Skeletal muscle tissue (tissue), 4 donors: ENCODE data around the gene GYG1. TPM values are rescaled to one million over a fixed set of nuclear protein-coding genes. Genes with fewer than 3 reads are reported as not detected.

ENCODE experiments used
- H3K27ac ChIP-seq: one replicate; pipeline ENCODE4 v1.7.0; 2013; ENCODE audit warnings: mild to moderate bottlenecking, low read depth, low read length, inconsistent platforms
- H3K27me3 ChIP-seq, 3 donors: one replicate each; pipeline ENCODE4 v1.7.0; 2013; ENCODE audit warnings: low read length in 3 of 3; ENCODE audit not compliant: control insufficient read depth in 3 of 3, insufficient read depth in 3 of 3
- H3K36me3 ChIP-seq, 3 donors: one replicate each; pipeline ENCODE4 v1.7.0; 2013; ENCODE audit warnings: low read length in 3 of 3; ENCODE audit not compliant: control insufficient read depth in 3 of 3, insufficient read depth in 3 of 3
- H3K4me1 ChIP-seq, 3 donors: one replicate each; pipeline ENCODE4 v1.7.0; 2013; ENCODE audit warnings: low read length in 3 of 3, mild to moderate bottlenecking in 3 of 3; ENCODE audit not compliant: control insufficient read depth in 3 of 3, insufficient read depth in 3 of 3
- H3K4me3 ChIP-seq, 3 donors: one replicate each; pipeline ENCODE4 v1.7.0; 2013; ENCODE audit warnings: low read length in 3 of 3
- H3K9ac ChIP-seq, 3 donors: one replicate each; pipeline ENCODE4 v1.7.0; 2013; ENCODE audit warnings: low read length in 3 of 3, mild to moderate bottlenecking in 3 of 3, moderate library complexity in 2 of 3, low read depth in 1 of 3
- H3K9me3 ChIP-seq, 3 donors: one replicate each; pipeline ENCODE4 v1.7.0; 2013; ENCODE audit warnings: low read length in 3 of 3; ENCODE audit not compliant: control insufficient read depth in 3 of 3
- total RNA-seq: library from RNA; depleted of rRNA; stranded (reverse); fragments of >200 nt; gene quantifications from one replicate; pipeline ENCODE4 v1.2.3, GENCODE V29; 2014
- donor health status: Osteomylitis.

Gene GYG1
- total RNA-seq, 1 donor from 2014 or later, result 62.6 TPM

GRCh38 chr3:149021830-149022229 is 30.5 kb downstream of the GYG1 start:
- Histone ChIP-seq H3K4me3 (no peak overlapping the region), H3K4me1 (peaks cover 36 to 54% (median 44%) of the 10 kb centered on the region in 3 donors), H3K27ac (peak overlapping the region; percentile 0), H3K9me3 (no peaks in the 10 kb centered on the region), H3K9ac (peak overlapping the region in 1 of 3 donors; percentile 4), H3K27me3 (no peaks in the 10 kb centered on the region), H3K36me3 (peaks cover 18 to 48% (median 34%) of the 10 kb centered on the region in 3 donors)

GRCh38 chr3:149023951-149024350 is 32.6 kb downstream of the GYG1 start:
- Histone ChIP-seq H3K4me3 (no peak overlapping the region), H3K27ac (no peak overlapping the region), H3K27me3 (no peaks in the 10 kb centered on the region), H3K36me3 (peaks cover 23 to 46% (median 40%) of the 10 kb centered on the region in 3 donors), H3K9ac (no peak overlapping the region), H3K4me1 (peaks cover 23 to 40% (median 28%) of the 10 kb centered on the region in 3 donors), H3K9me3 (no peaks in the 10 kb centered on the region)

GRCh38 chr3:149026718-149027117 is 35.4 kb downstream of the GYG1 start:
- H3K36me3 ChIP-seq, result peaks cover 23 to 44% (median 39%) of the 10 kb centered on the region in 3 donors
- peaks cover 6 to 16% (median 9%) of the 10 kb centered on the region in 3 donors for H3K4me1 ChIP-seq
- no peaks in the 10 kb centered on the region for H3K9me3 ChIP-seq
- no peak overlapping the region for H3K4me3 ChIP-seq
- H3K9ac ChIP-seq, result no peak overlapping the region
- no peak overlapping the region for H3K27ac ChIP-seq
- H3K27me3 ChIP-seq, result no peaks in the 10 kb centered on the region

- Histone ChIP-seq H3K27ac (no peak overlapping the region), H3K9ac (no peak overlapping the region), H3K4me1 (no peaks in the 10 kb centered on the region), H3K27me3 (no peaks in the 10 kb centered on the region), H3K36me3 (peaks cover 7 to 17% (median 17%) of the 10 kb centered on the region in 3 donors), H3K9me3 (no peaks in the 10 kb centered on the region), H3K4me3 (no peak overlapping the region)
These were observed 39.8 kb downstream of the GYG1 start for GRCh38 chr3:149031096-149031495.

GRCh38 chr3:149037684-149038083 is 46.3 kb downstream of the GYG1 start:
- Histone ChIP-seq H3K36me3 (peaks cover 0 to 22% (median 18%) of the 10 kb centered on the region in 3 donors), H3K27ac (no peak overlapping the region), H3K9ac (no peak overlapping the region)

GRCh38 chr3:149038322-149038721 is 47.0 kb downstream of the GYG1 start:
- H3K27ac ChIP-seq, result no peak overlapping the region
- no peak overlapping the region for H3K9ac ChIP-seq
- no peak overlapping the region for H3K4me3 ChIP-seq
- no peaks in the 10 kb centered on the region for H3K27me3 ChIP-seq
- H3K9me3 ChIP-seq, result no peaks in the 10 kb centered on the region
- no peaks in the 10 kb centered on the region for H3K4me1 ChIP-seq
- H3K36me3 ChIP-seq, result peaks cover 0 to 22% (median 18%) of the 10 kb centered on the region in 3 donors

More at GRCh38 chr3:149037684-149038083, 46.3 kb downstream of the GYG1 start:
- Histone ChIP-seq H3K4me3 (no peak overlapping the region), H3K27me3 (no peaks in the 10 kb centered on the region), H3K9me3 (no peaks in the 10 kb centered on the region), H3K4me1 (no peaks in the 10 kb centered on the region)

- H3K27ac ChIP-seq, result no peak overlapping the region
- H3K36me3 ChIP-seq, result peaks cover 0 to 24% (median 11%) of the 10 kb centered on the region in 3 donors
- no peaks in the 10 kb centered on the region for H3K9me3 ChIP-seq
- H3K9ac ChIP-seq, result no peak overlapping the region
- peaks cover 0 to 2% (median 0%) of the 10 kb centered on the region in 3 donors for H3K4me1 ChIP-seq
- no peaks in the 10 kb centered on the region for H3K27me3 ChIP-seq
- no peak overlapping the region for H3K4me3 ChIP-seq
These were observed 51.5 kb downstream of the GYG1 start for GRCh38 chr3:149042789-149043386.

- Histone ChIP-seq H3K27ac (no peak overlapping the region), H3K9ac (no peak overlapping the region), H3K4me1 (peaks cover 0 to 2% (median 0%) of the 10 kb centered on the region in 3 donors), H3K36me3 (peaks cover 0 to 20% (median 13%) of the 10 kb centered on the region in 3 donors), H3K27me3 (no peaks in the 10 kb centered on the region), H3K9me3 (no peaks in the 10 kb centered on the region), H3K4me3 (no peak overlapping the region)
These were observed 53.2 kb downstream of the GYG1 start for GRCh38 chr3:149044339-149045083.

- Histone ChIP-seq H3K4me3 (no peak overlapping the region), H3K36me3 (peaks cover 12 to 22% (median 16%) of the 10 kb centered on the region in 3 donors), H3K9me3 (no peaks in the 10 kb centered on the region), H3K27ac (no peak overlapping the region), H3K9ac (no peak overlapping the region), H3K27me3 (no peaks in the 10 kb centered on the region), H3K4me1 (no peaks in the 10 kb centered on the region)
These were observed 64.2 kb downstream of the GYG1 start for GRCh38 chr3:149055575-149055974.

GRCh38 chr3:149058198-149058597 is 66.9 kb downstream of the GYG1 start:
- no peaks in the 10 kb centered on the region for H3K27me3 ChIP-seq
- peaks cover 8 to 18% (median 10%) of the 10 kb centered on the region in 3 donors for H3K36me3 ChIP-seq
- H3K9ac ChIP-seq, result no peak overlapping the region
- no peak overlapping the region for H3K27ac ChIP-seq
- H3K9me3 ChIP-seq, result no peaks in the 10 kb centered on the region
- H3K4me1 ChIP-seq, result no peaks in the 10 kb centered on the region
- H3K4me3 ChIP-seq, result no peak overlapping the region
